ENCODE results near the gene C1orf50. TPM values are rescaled to one million over a fixed set of nuclear protein-coding genes. Genes with fewer than 3 reads are reported as not detected.

Gene C1orf50
- total and polyA plus RNA-seq, 7 donors, result 2.2 to 6.9 (median 3.5) TPM

DNA sequence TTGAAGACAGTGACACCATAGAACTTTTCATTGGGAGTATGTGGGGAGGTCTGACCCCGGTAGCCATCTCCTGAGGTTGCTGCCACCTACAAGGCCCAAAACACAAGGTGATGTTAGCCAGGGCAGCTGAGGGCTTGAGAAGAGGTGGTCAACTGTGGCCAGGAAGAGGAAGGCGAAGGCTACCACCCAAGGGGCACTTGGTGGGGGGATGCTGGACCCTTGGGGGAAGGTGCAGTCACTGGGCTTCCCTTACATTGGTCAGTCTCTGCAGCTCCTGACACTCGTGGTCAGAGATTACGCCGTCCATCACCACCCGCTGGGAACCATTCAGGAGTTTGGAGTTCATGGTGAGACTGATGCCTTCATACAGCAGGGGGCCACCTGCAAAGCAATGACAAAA lies 14.8 kb upstream of the C1orf50 start:
- no peak for DNase-seq
- H3K9me3 ChIP-seq, result no peaks in the 10 kb centered on the region
- TF ChIP-seq POLR2AphosphoS5 (IDR thresholded peaks at IDR 0.05) (no peak), POLR2A (IDR thresholded peaks at IDR 0.05) (no peak), EP300 (IDR thresholded peaks at IDR 0.05) (no peak)
- TF ChIP-seq, protein P1, sequence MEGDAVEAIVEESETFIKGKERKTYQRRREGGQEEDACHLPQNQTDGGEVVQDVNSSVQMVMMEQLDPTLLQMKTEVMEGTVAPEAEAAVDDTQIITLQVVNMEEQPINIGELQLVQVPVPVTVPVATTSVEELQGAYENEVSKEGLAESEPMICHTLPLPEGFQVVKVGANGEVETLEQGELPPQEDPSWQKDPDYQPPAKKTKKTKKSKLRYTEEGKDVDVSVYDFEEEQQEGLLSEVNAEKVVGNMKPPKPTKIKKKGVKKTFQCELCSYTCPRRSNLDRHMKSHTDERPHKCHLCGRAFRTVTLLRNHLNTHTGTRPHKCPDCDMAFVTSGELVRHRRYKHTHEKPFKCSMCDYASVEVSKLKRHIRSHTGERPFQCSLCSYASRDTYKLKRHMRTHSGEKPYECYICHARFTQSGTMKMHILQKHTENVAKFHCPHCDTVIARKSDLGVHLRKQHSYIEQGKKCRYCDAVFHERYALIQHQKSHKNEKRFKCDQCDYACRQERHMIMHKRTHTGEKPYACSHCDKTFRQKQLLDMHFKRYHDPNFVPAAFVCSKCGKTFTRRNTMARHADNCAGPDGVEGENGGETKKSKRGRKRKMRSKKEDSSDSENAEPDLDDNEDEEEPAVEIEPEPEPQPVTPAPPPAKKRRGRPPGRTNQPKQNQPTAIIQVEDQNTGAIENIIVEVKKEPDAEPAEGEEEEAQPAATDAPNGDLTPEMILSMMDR (IDR thresholded peaks at IDR 0.05), result no peak
- WGBS, 2 donors, result 96 to 97% methylated on average over 6 of the region's 6 CpGs
- H3K4me1 ChIP-seq, result no peaks in the 10 kb centered on the region
- no peak overlapping the region for H3K27ac ChIP-seq
- no peak overlapping the region for H3K4me3 ChIP-seq
- no peaks in the 10 kb centered on the region for H3K27me3 ChIP-seq
- peaks cover 11 to 90% (median 69%) of the 10 kb centered on the region in 4 donors for H3K36me3 ChIP-seq
- intact Hi-C loops (cut with DNase I), result no loop called here

DNA sequence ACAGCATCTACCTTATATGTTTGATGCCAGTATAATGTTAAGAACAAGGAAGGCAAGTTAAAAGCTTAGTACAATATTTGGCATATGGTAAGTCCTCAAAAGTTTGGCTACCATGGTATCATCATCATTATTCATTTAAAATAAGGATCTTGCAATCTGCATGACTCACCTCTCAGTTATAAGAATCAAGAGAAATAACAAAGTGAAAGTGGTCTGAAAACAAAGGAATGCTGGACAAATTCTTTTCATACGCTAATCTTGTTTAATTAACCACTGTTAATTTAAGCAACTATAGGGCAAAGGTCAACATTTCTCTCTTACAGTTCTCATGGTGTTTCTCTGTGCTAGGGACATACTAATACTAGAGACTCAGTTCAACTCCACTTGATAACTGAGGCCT lies 14.0 kb upstream of the C1orf50 start:
- WGBS, 2 donors, result 88 to 90% methylated on average over 1 of the region's 1 CpG
- Histone ChIP-seq H3K27ac (no peak overlapping the region), H3K9me3 (no peaks in the 10 kb centered on the region), H3K4me3 (no peak overlapping the region), H3K27me3 (no peaks in the 10 kb centered on the region), H3K4me1 (no peaks in the 10 kb centered on the region), H3K36me3 (peaks cover 17 to 91% (median 72%) of the 10 kb centered on the region in 4 donors)
- intact Hi-C loops (cut with DNase I), result no loop called here
- no peak for TF ChIP-seq POLR2AphosphoS5 (IDR thresholded peaks at IDR 0.05)
- TF ChIP-seq, protein P1 (IDR thresholded peaks at IDR 0.05), result no peak
- no peak for TF ChIP-seq POLR2A (IDR thresholded peaks at IDR 0.05)
- no peak for DNase-seq

DNA sequence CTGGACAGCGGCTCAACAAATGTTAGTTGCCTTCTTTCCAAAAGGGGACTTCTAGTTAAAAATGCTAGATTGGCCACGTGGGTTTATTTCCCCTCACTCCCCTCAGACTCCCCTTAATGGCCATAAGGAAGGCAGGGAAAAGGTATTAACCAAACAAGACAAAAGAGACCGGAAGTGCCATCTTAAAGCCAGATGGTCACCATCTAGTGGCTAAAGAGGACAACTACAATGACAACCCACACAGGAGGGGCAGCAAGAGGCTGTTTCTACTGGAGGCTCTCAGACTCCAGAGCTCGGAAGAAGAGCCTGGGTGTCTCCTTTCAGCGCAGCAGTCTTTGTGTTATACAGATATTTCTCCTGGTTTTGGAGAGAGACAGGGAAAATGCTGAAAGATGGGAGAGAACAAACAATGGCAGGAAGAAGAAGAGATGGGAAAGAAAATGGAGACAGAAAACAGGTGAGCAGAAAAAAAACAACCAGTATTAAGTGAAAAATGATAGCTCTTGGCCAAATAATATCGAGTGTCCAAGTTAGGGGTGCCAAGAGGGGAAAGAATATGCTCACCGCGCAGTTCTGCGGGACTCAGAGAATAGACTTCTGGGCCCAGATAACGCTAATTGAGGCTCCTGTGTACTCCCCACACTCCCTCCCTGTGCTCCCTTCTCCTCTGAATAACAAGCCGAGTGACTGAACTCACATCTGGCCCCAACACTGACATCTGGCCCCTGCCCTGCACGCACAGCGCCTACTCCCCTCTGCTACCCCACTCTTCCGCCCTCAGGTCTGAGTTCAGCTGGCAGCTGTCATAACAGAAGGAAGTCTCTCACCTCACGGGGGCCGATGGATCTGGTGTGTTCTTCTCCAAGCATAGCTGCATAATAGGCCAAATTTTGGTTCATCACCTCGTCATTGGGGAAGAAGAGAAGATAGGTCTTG lies 9.8 kb upstream of the C1orf50 start:
- Histone ChIP-seq H3K27me3 (no peaks in the 10 kb centered on the region), H3K36me3 (peaks cover 25 to 97% (median 62%) of the 10 kb centered on the region in 4 donors), H3K4me3 (no peak overlapping the region), H3K27ac (no peak overlapping the region), H3K4me1 (no peaks in the 10 kb centered on the region), H3K9me3 (no peaks in the 10 kb centered on the region)
- intact Hi-C loops (cut with DNase I), result no loop called here
- DNase-seq, result no peak
- 78 to 84% methylated on average over 17 of the region's 17 CpGs for whole genome bisulfite sequencing, 2 donors
- TF ChIP-seq POLR2AphosphoS5 (IDR thresholded peaks at IDR 0.05), result no peak
- TF ChIP-seq, protein P1 (IDR thresholded peaks at IDR 0.05), result peak; percentile 11 to 64 (median 41)

DNA sequence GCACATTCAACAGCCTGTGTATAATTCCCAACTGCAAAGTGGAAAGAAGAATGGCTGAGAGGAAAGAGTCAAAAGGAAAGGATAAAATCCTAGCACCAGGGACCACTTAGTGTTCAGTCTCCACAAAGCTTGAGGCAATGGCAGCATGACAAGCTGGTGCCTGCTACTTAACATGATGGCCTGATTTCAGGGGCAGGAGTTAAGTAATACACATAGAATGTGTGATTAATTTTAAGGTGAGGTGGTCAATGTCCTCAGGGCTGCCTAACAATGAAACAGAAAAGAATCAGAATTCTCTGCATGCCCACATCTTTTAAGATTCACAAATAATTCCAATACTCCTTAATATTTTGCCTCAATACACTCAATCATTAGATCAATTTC lies 9.2 kb upstream of the C1orf50 start:
- no peak for TF ChIP-seq POLR2AphosphoS5 (IDR thresholded peaks at IDR 0.05)

DNA sequence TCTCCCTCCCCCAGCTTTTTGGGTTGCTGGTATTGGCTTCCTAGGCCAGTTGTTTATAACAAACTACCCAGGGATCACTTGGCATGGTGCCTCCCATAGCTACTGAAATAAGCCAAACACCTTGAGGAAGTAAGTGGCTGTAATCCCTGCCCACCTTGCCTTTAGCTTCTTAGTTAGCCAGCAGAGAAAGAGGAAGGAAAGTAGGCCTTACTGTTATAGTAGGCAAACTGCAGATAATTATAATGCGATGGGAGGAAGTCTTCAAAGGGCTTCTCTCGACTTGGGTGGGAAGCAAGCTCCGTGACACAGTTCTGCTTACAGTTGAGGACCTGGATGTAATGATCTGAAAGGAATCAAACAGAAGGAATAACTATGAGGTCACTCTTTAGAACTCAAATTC lies 8.4 kb upstream of the C1orf50 start:
- H3K27ac ChIP-seq, result no peak overlapping the region
- DNase-seq, result no peak
- H3K4me1 ChIP-seq, result no peaks in the 10 kb centered on the region
- intact Hi-C loops (cut with DNase I), result no loop called here
- H3K36me3 ChIP-seq, result peaks cover 20 to 83% (median 54%) of the 10 kb centered on the region in 4 donors
- 16 to 36% methylated on average over 3 of the region's 3 CpGs for WGBS, 2 donors
- no peak for TF ChIP-seq EP300 (IDR thresholded peaks at IDR 0.05)
- no peak for TF ChIP-seq POLR2A (IDR thresholded peaks at IDR 0.05)
- TF ChIP-seq, protein P1 (IDR thresholded peaks at IDR 0.05), result no peak
- no peak for TF ChIP-seq POLR2AphosphoS5 (IDR thresholded peaks at IDR 0.05)
- no peaks in the 10 kb centered on the region for H3K27me3 ChIP-seq
- no peaks in the 10 kb centered on the region for H3K9me3 ChIP-seq
- H3K4me3 ChIP-seq, result no peak overlapping the region

More for the DNA sequence above, 9.2 kb upstream of the C1orf50 start:
- no peaks in the 10 kb centered on the region for H3K9me3 ChIP-seq
- intact Hi-C loops (cut with DNase I), result no loop called here
- H3K4me3 ChIP-seq, result no peak overlapping the region
- no peaks in the 10 kb centered on the region for H3K4me1 ChIP-seq
- no peak overlapping the region for H3K27ac ChIP-seq
- DNase-seq, result no peak
- H3K36me3 ChIP-seq, result peaks cover 20 to 90% (median 58%) of the 10 kb centered on the region in 4 donors
- no peaks in the 10 kb centered on the region for H3K27me3 ChIP-seq

Data from sigmoid colon (tissue), 7 donors.